ENCODE measurements around the gene ADCY10.

DNA sequence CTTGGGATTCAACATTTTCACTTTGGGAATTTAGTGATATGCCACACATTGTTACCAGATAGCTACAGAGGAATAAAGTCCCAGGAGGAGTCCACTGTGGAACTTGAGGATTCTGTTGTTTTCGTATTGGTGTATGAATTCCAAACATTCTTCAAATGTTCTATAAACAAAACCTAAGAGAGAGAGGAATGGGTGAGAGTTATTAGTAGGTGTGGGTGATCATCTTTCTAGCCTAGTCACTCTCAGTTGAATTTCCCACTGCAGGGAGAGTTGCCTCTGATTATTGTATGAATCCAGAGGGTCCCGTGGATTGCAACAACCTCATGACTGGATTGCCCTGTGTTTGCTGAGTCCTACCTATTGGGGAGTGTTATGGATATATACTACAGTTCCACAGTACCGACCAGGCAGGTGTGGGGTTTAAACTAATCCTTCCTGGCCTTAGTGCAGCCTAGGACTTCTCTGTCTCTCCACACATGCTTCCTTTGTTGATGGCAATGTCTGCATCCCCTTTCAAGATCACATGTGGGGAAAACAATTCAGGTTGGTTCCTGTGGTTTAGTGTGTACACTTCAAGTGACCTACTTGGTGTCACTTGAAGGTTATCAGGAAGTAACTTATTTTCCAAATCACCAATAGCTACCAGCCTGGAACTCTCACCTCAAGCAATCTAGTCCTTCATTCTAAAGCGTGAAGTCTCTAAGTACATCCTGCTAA lies 91.8 kb downstream of the ADCY10 start:
- no peak for TF ChIP-seq POLR2A (IDR thresholded peaks at IDR 0.05)
- TF ChIP-seq, protein P1, sequence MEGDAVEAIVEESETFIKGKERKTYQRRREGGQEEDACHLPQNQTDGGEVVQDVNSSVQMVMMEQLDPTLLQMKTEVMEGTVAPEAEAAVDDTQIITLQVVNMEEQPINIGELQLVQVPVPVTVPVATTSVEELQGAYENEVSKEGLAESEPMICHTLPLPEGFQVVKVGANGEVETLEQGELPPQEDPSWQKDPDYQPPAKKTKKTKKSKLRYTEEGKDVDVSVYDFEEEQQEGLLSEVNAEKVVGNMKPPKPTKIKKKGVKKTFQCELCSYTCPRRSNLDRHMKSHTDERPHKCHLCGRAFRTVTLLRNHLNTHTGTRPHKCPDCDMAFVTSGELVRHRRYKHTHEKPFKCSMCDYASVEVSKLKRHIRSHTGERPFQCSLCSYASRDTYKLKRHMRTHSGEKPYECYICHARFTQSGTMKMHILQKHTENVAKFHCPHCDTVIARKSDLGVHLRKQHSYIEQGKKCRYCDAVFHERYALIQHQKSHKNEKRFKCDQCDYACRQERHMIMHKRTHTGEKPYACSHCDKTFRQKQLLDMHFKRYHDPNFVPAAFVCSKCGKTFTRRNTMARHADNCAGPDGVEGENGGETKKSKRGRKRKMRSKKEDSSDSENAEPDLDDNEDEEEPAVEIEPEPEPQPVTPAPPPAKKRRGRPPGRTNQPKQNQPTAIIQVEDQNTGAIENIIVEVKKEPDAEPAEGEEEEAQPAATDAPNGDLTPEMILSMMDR (IDR thresholded peaks at IDR 0.05): no peak

Measured in Peyer's patch (tissue), 4 donors.